Astrocyte (in vitro differentiated cells and primary cell): Measurements from ENCODE around the gene WDR27.

Experiments
- CTCF ChIP-seq: IDR thresholded peaks from 2 replicates; pipeline ENCODE4 v1.5.1; 2011; ENCODE audit warnings: low read depth, mild to moderate bottlenecking, inconsistent platforms, low read length, moderate library complexity; ENCODE audit not compliant: insufficient read depth
- EZH2 ChIP-seq: IDR thresholded peaks from 2 replicates; pipeline ENCODE4 v1.6.1; 2012; ENCODE audit warnings: mild to moderate bottlenecking, low read length, inconsistent platforms; ENCODE audit not compliant: insufficient read depth

DNA sequence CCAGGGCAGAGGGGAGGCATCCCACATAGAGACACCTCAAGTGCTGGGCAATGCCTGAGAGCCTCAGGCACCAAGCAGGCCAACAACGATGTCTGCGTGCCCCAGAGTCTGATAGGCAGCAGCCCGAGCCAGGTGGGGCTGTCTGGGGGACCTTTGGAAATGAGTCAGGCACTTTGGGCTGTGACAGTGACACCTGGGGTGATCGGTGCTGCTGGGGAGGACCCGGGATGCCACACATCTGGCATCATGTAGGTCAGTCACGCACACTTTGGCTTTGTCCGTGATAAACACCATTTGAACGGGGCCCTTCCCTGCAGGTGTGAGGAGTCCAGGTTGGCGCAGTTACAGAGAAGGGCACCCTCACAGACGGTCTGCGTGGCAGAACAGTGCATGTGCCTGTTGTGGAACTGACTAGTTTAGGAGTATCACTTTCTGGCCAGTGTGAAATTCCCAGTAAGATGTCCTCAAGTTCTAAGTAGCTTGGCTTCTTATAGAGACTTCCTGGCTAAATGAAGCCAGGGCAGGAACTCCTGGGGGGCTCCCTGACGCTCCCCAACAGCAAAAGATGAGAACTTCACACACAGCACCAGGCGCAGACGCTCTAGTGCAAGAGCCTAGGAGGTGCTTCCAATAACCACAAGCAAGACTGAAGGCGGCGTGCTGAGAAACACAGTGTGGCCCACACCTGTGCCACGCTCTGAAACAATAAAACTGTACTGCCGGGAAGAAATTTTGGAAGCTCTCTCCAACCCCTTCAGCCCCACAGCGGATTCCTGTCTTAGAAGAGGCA is 134.7 kb downstream of the WDR27 start:
- no peak for TF ChIP-seq CTCF
- no peak for TF ChIP-seq EZH2
